ENCODE measurements around the gene ZDHHC21. TPM values are rescaled to one million over a fixed set of nuclear protein-coding genes. Genes with fewer than 3 reads are reported as not detected.
A peak's percentile ranks its signal among the peaks of the same experiment; 100 is the strongest.

Gene ZDHHC21
- total and polyA plus RNA-seq, 12 donors, result 3.8 to 18.8 (median 9.4) TPM

DNA sequence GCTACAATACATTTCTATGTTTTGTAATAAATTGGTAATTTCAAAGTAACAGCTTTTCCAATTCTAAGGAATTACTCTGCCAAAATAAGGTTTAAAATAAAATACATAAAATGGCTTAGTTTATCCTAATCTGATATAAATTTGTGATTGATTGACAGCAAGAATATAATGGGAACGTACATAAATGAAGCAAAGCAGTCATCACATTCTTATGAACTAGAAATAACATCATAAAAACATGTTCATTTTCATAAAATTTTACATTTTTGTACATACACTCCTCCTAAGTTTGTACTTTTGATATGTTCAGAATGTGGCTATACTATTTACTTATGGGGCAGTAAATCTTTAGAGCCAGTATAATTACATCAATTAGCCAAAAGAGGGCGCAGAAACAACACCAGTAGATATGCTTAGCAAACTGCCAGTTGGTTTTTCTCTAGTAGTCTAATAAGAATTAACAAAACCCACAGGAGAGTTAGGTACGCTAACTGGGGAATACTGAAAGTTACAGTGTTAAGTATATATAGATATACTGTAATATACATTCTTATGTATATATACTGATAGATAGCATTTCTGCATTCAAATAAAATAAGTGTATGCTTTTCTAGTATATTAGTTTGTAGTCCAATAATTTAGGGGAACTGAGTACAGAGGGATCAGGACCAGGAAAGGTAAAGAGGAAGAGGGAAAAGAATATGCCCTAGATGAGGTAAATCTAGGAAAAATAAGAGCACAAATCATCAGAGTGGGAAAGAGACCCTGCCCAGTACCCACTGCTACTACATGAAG lies 76.8 kb downstream of the ZDHHC21 start:
- Histone ChIP-seq H3K4me3 (no peak overlapping the region), H3K27me3 (no peaks in the 10 kb centered on the region), H3K27ac (no peak overlapping the region), H3K36me3 (replicated peaks in 1 of 2) (no peaks in the 10 kb centered on the region), H3K9me3 (replicated peaks in 1 of 3) (no peaks in the 10 kb centered on the region), H3K4me1 (replicated peaks in 1 of 2) (no peaks in the 10 kb centered on the region)
- intact Hi-C loops (cut with DNase I), result loop anchor here in 1 of 2 donors (5.0 kb wide), 1 partner anchor 151 kb away; no protein-coding TSS in a partner anchor
- peak in 1 of 7 donors; percentile 13 for DNase-seq
- TF ChIP-seq POLR2A (IDR thresholded peaks at IDR 0.05), result no peak
- TF ChIP-seq, protein P1, sequence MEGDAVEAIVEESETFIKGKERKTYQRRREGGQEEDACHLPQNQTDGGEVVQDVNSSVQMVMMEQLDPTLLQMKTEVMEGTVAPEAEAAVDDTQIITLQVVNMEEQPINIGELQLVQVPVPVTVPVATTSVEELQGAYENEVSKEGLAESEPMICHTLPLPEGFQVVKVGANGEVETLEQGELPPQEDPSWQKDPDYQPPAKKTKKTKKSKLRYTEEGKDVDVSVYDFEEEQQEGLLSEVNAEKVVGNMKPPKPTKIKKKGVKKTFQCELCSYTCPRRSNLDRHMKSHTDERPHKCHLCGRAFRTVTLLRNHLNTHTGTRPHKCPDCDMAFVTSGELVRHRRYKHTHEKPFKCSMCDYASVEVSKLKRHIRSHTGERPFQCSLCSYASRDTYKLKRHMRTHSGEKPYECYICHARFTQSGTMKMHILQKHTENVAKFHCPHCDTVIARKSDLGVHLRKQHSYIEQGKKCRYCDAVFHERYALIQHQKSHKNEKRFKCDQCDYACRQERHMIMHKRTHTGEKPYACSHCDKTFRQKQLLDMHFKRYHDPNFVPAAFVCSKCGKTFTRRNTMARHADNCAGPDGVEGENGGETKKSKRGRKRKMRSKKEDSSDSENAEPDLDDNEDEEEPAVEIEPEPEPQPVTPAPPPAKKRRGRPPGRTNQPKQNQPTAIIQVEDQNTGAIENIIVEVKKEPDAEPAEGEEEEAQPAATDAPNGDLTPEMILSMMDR (IDR thresholded peaks at IDR 0.05), result peak; percentile 50 to 72 (median 66)
- WGBS, 4 donors, result 46 to 58% (median 52%) methylated on average over 3 of the region's 3 CpGs

DNA sequence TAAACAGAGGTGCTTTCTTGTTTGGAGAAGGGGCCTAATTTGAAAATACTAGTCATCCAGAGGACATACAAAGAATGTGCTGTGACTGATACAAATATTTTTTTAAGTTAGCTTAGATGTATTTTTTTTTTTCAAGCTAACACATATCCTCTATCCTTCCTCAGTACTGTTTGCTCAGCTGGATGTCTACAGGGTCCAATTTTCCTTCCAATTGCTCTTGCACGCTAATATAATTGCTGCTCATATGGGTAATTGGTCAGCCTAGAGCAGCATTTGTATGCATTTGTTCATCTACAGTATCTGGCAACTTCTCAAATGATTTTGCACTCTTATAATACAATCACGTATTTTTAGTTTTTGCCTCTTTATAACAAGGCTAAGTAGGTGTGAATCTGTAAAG lies 84.7 kb downstream of the ZDHHC21 start:
- Histone ChIP-seq H3K27me3 (no peaks in the 10 kb centered on the region), H3K4me3 (no peak overlapping the region), H3K27ac (no peak overlapping the region), H3K36me3 (replicated peaks in 1 of 2) (no peaks in the 10 kb centered on the region), H3K9me3 (replicated peaks in 1 of 3) (no peaks in the 10 kb centered on the region), H3K4me1 (replicated peaks in 1 of 2) (no peaks in the 10 kb centered on the region)
- DNase-seq, result no peak
- intact Hi-C loops (cut with DNase I), result loop anchor here in 1 of 2 donors (10.0 kb wide), 1 partner anchor 166 kb away; no protein-coding TSS in a partner anchor
- 88 to 92% (median 91%) methylated on average over 2 of the region's 2 CpGs for WGBS, 4 donors
- TF ChIP-seq, protein P1 (IDR thresholded peaks at IDR 0.05), result no peak
- TF ChIP-seq POLR2A (IDR thresholded peaks at IDR 0.05), result no peak

DNA sequence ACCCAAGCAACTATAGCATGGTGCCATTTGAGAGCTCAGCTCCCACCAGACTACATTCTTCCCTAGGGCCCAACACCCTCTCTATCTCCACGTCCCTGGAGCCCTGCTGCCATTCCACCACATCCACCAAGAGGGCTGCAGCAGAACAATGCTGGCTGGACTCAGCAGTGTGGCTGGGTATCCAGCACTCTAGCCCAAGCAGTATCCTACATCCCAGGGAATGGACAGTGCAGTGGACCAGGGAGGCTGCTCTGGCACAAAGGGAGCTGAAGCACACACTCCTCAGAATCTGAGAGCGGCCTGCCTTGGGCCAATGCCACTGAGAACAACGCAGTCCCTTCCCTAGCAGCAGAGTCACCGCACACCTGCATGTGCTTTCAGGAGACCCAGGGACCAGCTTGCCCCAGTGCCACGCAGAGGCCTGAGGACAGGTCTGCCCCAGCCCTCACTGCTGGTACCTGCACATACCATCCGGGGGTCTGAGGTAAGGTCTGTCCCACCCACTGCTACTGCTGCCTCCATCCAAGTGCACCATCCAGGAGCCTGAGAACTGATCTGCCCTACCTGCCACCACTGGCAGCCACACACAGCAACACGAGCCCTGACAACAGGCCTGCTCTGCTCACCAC lies 95.9 kb downstream of the ZDHHC21 start:
- Histone ChIP-seq H3K27me3 (no peaks in the 10 kb centered on the region), H3K9me3 (replicated peaks in 1 of 3) (peaks cover 0 to 6% (median 0%) of the 10 kb centered on the region in 3 donors), H3K27ac (no peak overlapping the region), H3K36me3 (replicated peaks in 1 of 2) (no peaks in the 10 kb centered on the region), H3K4me3 (no peak overlapping the region), H3K4me1 (replicated peaks in 1 of 2) (no peaks in the 10 kb centered on the region)
- no peak for DNase-seq
- WGBS, 4 donors, result 93 to 100% (median 98%) methylated on average over 1 to 7 of the region's 7 CpGs
- no peak for TF ChIP-seq POLR2A (IDR thresholded peaks at IDR 0.05)
- TF ChIP-seq, protein P1 (IDR thresholded peaks at IDR 0.05), result no peak
- intact Hi-C loops (cut with DNase I), result no loop called here

DNA sequence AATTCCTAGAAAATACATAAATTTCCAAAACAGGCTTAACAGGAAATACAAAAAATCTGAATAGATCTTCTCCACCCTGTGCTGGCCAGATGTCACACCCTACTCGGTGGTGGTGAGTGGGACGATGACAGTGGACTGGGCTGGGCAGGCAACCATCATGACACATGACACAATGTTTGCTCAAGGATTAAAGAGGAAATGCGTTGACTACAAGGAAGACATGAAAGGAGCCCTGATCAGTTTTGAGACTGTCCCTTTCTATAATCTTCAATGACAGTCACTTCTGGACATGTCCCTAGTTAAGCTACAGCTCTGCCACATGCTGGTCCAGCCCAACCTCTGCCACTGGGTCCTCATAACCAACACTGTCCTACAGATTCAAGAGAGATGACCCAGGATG lies 99.8 kb downstream of the ZDHHC21 start:
- no peak overlapping the region for H3K27ac ChIP-seq
- no peaks in the 10 kb centered on the region for H3K27me3 ChIP-seq
- intact Hi-C loops (cut with DNase I), result no loop called here
- WGBS, 4 donors, result 89 to 96% (median 94%) methylated on average over 3 of the region's 3 CpGs
- H3K9me3 ChIP-seq (replicated peaks in 1 of 3), result peaks cover 0 to 6% (median 0%) of the 10 kb centered on the region in 3 donors
- no peaks in the 10 kb centered on the region for H3K4me1 ChIP-seq (replicated peaks in 1 of 2)
- DNase-seq, result no peak
- H3K36me3 ChIP-seq (replicated peaks in 1 of 2), result no peaks in the 10 kb centered on the region
- TF ChIP-seq POLR2A (IDR thresholded peaks at IDR 0.05), result no peak
- TF ChIP-seq, protein P1 (IDR thresholded peaks at IDR 0.05), result no peak
- H3K4me3 ChIP-seq, result no peak overlapping the region
